A673 (cell line): ENCODE data around the gene CLIC4. TPM values are rescaled to one million over a fixed set of nuclear protein-coding genes. Genes with fewer than 3 reads are reported as not detected.
"Not testable (repeated sequence)": the region's sequence is repeated elsewhere in the genome, so short reads cannot be mapped to it uniquely, and the experiment has no call there.

ENCODE experiments used
- BruUV-seq: library from RNA; stranded (reverse); fragments of 400-500 nt; replicated peaks from 2 replicates; lab custom pipeline; 2021; lab: Mats Ljungman, UMichigan
- CTCF ChIA-PET: fragments of 300-600 bp; sonication (Branson Sonifier 250); formaldehyde crosslinking; loops from one replicate; lab custom pipeline; 2022; ENCODE audit warnings: antibody characterized with exemption; lab: Charles Lee
- POLR2A ChIA-PET: fragments of 300-600 bp; sonication (Branson Sonifier 250); formaldehyde crosslinking; loops from one replicate; lab custom pipeline; 2022; ENCODE audit warnings: antibody characterized with exemption; ENCODE audit not compliant: low non-redundant PET; lab: Charles Lee
- DNase-seq: peaks from one replicate; pipeline ENCODE4 v3.0.0-alpha.2; 2015; ENCODE audit warnings: low spot score
- H3K27ac ChIP-seq: fragments of 200-600 bp; sonication (generic); 2 replicates; pipeline ENCODE4 v1.5.1; 2016; ENCODE audit warnings: mixed run types, low read depth, mild to moderate bottlenecking, mixed read lengths, antibody characterized with exemption, low read length; ENCODE audit not compliant: poor library complexity, severe bottlenecking
- H3K27me3 ChIP-seq: fragments of 200-600 bp; sonication (generic); replicated peaks from 2 replicates; pipeline ENCODE4 v1.6.1; 2017; ENCODE audit warnings: mixed run types, low read depth, mild to moderate bottlenecking, mixed read lengths, antibody characterized with exemption, low read length; ENCODE audit not compliant: insufficient read depth, poor library complexity
- H3K36me3 ChIP-seq: fragments of 200-600 bp; sonication (generic); 2 replicates; pipeline ENCODE4 v1.6.1; 2016; ENCODE audit warnings: mixed run types, mild to moderate bottlenecking, mixed read lengths, antibody characterized with exemption, low read length; ENCODE audit not compliant: insufficient read depth, poor library complexity, severe bottlenecking
- H3K4me1 ChIP-seq: fragments of 200-600 bp; sonication (generic); 2 replicates; pipeline ENCODE4 v1.6.1; 2017; ENCODE audit warnings: mixed run types, mild to moderate bottlenecking, mixed read lengths, antibody characterized with exemption, low read length; ENCODE audit not compliant: insufficient read depth, poor library complexity, severe bottlenecking
- H3K4me3 ChIP-seq: fragments of 200-600 bp; sonication (generic); 2 replicates; pipeline ENCODE4 v1.5.1; 2016; ENCODE audit warnings: low read depth, mixed run types, mild to moderate bottlenecking, mixed read lengths, low read length; ENCODE audit not compliant: poor library complexity, severe bottlenecking
- H3K9me3 ChIP-seq: fragments of 200-600 bp; sonication (generic); 2 replicates; pipeline ENCODE4 v1.6.1; 2016; ENCODE audit warnings: mixed run types, low read depth, mild to moderate bottlenecking, mixed read lengths, antibody characterized with exemption, low read length; ENCODE audit not compliant: poor library complexity, severe bottlenecking
- EZH2 ChIP-seq: fragments of 200-600 bp; sonication (generic); IDR thresholded peaks from 2 replicates; pipeline ENCODE4 v1.6.1; 2017; ENCODE audit warnings: borderline replicate concordance, low read depth, mild to moderate bottlenecking, mixed read lengths, antibody characterized with exemption, low read length; ENCODE audit not compliant: poor library complexity, severe bottlenecking
- intact Hi-C: fragments of 100-400 bp; cut with micrococcal nuclease; formaldehyde crosslinking; loops from one replicate; pipeline ENCODE4 v1.10.0; 2022; ENCODE audit not compliant: unreplicated experiment
- total RNA-seq: library from RNA; stranded (reverse); gene quantifications from 2 replicates; pipeline ENCODE4 v1.2.3, GENCODE V29; 2021
- TF ChIP-seq, protein P1 (sequence below): fragments of 300-800, 200-600 bp; sonication (generic); conservative IDR thresholded peaks from 2 replicates; pipeline ENCODE4 v1.5.1; 2017; ENCODE audit warnings: low read depth, mild to moderate bottlenecking, antibody characterized with exemption, low read length, moderate library complexity, mixed read lengths

The CLIC4 gene
- total RNA-seq, 1 experiment from 2014 or later: 207 TPM

DNA sequence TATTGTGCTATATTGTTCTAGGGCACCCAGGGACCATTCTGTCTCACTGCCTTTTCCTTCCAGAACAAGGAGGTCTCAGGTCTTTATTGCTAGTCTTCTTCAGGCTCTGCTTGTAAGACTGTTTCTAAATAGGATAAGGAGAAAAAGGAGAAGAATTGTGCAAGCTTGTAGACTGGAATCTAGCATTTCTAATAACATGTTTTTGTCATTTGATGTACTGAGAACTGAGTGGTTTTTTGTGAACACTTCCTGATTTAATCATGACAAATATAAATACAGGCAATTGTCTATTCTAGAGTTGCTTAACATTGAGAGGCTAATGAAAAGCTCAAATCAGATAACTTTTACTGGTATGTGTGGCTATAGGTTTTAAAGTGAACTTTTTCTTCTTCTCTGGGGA is 77.6 kb downstream of the CLIC4 start:
- DNase-seq: peak; percentile 39
- H3K4me3 ChIP-seq: no peak overlapping the region
- peaks cover 5% of the 10 kb centered on the region for H3K36me3 ChIP-seq
- CTCF ChIA-PET: no interaction called here
- intact Hi-C loops: no loop called here
- no peaks in the 10 kb centered on the region for H3K27me3 ChIP-seq
- POLR2A ChIA-PET: no interaction called here
- BruUV-seq: no TSS peak
- H3K4me1 ChIP-seq: peaks cover 49% of the 10 kb centered on the region
- H3K9me3 ChIP-seq: no peaks in the 10 kb centered on the region
- H3K27ac ChIP-seq: no peak overlapping the region
- TF ChIP-seq EZH2: no peak
- TF ChIP-seq, protein P1, sequence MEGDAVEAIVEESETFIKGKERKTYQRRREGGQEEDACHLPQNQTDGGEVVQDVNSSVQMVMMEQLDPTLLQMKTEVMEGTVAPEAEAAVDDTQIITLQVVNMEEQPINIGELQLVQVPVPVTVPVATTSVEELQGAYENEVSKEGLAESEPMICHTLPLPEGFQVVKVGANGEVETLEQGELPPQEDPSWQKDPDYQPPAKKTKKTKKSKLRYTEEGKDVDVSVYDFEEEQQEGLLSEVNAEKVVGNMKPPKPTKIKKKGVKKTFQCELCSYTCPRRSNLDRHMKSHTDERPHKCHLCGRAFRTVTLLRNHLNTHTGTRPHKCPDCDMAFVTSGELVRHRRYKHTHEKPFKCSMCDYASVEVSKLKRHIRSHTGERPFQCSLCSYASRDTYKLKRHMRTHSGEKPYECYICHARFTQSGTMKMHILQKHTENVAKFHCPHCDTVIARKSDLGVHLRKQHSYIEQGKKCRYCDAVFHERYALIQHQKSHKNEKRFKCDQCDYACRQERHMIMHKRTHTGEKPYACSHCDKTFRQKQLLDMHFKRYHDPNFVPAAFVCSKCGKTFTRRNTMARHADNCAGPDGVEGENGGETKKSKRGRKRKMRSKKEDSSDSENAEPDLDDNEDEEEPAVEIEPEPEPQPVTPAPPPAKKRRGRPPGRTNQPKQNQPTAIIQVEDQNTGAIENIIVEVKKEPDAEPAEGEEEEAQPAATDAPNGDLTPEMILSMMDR: no peak

DNA sequence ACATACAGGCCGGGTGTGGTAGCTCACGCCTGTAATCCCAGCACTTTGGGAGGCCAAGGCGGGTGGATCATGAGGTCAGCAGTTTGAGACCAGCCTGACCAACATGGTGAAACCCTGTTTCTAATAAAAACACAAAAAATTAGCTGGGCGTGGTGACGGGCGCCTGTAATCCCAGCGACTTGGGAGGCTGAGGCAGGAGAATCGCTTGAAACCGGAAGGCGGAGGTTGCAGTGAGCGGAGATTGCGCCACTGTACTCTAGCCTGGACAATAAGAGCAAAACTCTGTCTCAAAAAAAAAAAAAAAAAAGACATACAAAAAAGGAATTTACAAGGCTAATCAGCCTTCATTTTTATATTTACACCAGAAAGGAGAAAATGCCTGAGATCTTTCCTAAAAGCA is 78.2 kb downstream of the CLIC4 start:
- CTCF ChIA-PET: interaction anchor here (1.0 kb wide), 1 partner anchor 141 kb away, joined by 3 read pairs; no protein-coding TSS in a partner anchor
- DNase-seq, H3K9me3 ChIP-seq, POLR2A ChIA-PET, BruUV-seq, H3K27me3 ChIP-seq, H3K36me3 ChIP-seq, intact Hi-C loops, H3K4me3 ChIP-seq, H3K27ac ChIP-seq: not testable (repeated sequence)
- H3K4me1 ChIP-seq: peaks cover 55% of the 10 kb centered on the region

DNA sequence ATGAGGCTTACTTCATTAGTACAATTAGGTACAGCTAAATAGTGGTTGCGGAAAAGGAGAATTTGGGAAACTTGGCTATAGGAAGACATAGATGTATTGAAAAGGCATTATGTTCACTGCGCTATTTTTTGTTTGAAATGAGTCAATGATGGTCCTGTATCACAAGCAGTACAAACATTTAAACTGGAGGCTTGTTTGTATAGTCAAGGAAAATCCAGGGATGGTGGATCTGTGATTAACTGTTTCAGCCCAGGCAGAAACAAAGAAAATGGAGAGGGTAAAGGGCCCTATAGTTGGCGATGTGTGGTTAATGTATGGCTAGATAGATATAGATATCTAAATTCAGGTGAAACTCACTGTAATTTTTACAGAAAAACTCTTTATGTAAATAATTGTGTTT is 79.9 kb downstream of the CLIC4 start:
- peaks cover 72% of the 10 kb centered on the region for H3K4me1 ChIP-seq
- DNase-seq: no peak
- BruUV-seq: no TSS peak
- H3K36me3 ChIP-seq: peaks cover 5% of the 10 kb centered on the region
- TF ChIP-seq EZH2: no peak
- TF ChIP-seq, protein P1: no peak
- intact Hi-C loops: no loop called here
- H3K9me3 ChIP-seq: no peaks in the 10 kb centered on the region
- H3K4me3 ChIP-seq: no peak overlapping the region
- H3K27ac ChIP-seq: no peak overlapping the region
- no peaks in the 10 kb centered on the region for H3K27me3 ChIP-seq
- ChIA-PET POLR2A (no interaction called here), CTCF (no interaction called here)

DNA sequence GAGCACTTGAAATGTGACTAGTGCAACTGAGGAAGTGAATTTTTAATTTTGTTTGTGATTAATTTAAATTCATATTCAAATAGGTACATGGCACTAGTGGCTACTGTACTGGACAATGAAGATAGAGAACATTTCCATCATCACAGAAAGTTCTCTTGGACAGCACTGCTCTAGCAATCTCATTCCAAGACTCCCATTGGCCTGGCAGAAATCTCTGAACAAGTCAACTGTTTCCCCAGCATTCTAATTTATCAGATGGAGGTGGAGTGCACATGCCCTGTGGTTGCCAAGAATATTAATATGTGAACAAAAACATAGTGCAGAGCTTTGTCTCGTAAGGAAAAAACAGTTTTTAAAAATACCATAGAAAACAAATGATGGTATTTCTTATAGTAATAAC is 81.3 kb downstream of the CLIC4 start:
- no peaks in the 10 kb centered on the region for H3K27me3 ChIP-seq
- intact Hi-C loops: no loop called here

More for the DNA sequence above, 81.3 kb downstream of the CLIC4 start:
- no peak overlapping the region for H3K27ac ChIP-seq
- POLR2A ChIA-PET: no interaction called here
- peaks cover 5% of the 10 kb centered on the region for H3K36me3 ChIP-seq
- peaks cover 77% of the 10 kb centered on the region for H3K4me1 ChIP-seq
- CTCF ChIA-PET: no interaction called here
- TF ChIP-seq, protein P1: no peak
- no peak for TF ChIP-seq EZH2
- H3K4me3 ChIP-seq: no peak overlapping the region
- BruUV-seq: no TSS peak
- no peaks in the 10 kb centered on the region for H3K9me3 ChIP-seq
- DNase-seq: no peak
